Spleen (tissue), 7 donors: ENCODE measurements around the gene LIN7C.

Source experiments
- CTCF ChIP-seq, 11 experiments: fragments of 200-600 bp in 7 of 11; fragments of 450-650 bp in 4 of 11; sonication (generic) in 4 of 11; IDR thresholded peaks in 8 of 11; conservative IDR thresholded peaks in 3 of 11; 1 replicate in 7 of 11; 2 replicates in 4 of 11; pipeline versions ENCODE4 v1.4.0 to v1.8.0; 2016 to 2021; ENCODE audit warnings: antibody characterized with exemption in 11 of 11, inconsistent platforms in 4 of 11, mild to moderate bottlenecking in 1 of 11
- POLR2A ChIP-seq, 3 donors: fragments of 450-650 bp; IDR thresholded peaks; one replicate each; pipeline ENCODE4 v1.5.1; 2017; ENCODE audit warnings: antibody characterized with exemption in 3 of 3, mild to moderate bottlenecking in 1 of 3
- POLR2AphosphoS5 ChIP-seq, 3 donors: sonication (generic); formaldehyde crosslinking; IDR thresholded peaks; one replicate each; pipeline ENCODE4 v1.5.1; 2017; ENCODE audit warnings: antibody characterized with exemption in 3 of 3
- donor health status: DM: no; HTN: no; CAD: no; lungs with moderate emphysema.
- donor health status: DM: no; HTN: no; CAD: no.
- donor health status: DM: no; HTN: no; CAD: no.

- TF ChIP-seq CTCF (IDR thresholded peaks at IDR 0.05 in 8 of 11, conservative IDR thresholded peaks at IDR 0.05 in 3 of 11) (no peak), POLR2AphosphoS5 (IDR thresholded peaks at IDR 0.05) (no peak), POLR2A (IDR thresholded peaks at IDR 0.05) (no peak)
These were observed 788 bp downstream of the LIN7C start for GRCh38 chr11:27505781-27506180.
